NCI-H2196 treated with DMSO at 0.1 percent for 48 hours (cell line): Measurements from ENCODE around the gene MN1.

Experiments
- DNase-seq: peaks from one replicate; lab custom pipeline; 2025; ENCODE audit not compliant: unreplicated experiment; lab: John Stamatoyannopoulos, UW

MN1 gene

DNA sequence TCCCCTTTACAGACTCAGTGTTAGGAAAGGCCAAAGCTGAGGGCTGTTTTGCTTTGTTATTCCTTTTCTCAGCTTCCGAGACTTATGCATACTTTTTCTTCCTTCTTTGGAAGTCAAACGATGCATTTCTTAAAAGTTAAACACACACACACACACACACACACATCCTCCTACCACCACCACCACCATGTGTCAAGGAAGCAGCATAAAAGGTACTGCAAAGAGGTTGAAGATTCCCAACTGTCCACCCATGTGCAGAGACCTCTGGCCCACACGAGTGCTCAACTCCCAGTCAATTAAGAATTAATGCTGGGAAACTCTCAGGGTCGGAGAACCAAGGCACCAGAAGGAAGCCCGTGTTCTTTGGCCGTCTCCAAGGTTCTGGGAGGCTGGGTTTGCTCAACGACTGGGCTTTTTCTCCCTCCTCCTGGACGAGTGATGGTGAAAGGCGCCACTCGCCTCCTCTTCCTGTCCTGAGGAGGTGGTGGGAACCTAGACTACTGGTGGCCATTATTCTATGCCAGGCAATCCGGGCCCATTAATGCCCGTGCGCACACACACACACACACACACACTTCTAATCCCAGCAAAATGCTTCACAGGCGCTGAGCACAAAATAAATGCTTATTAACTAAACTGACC is 15.1 kb downstream of the MN1 start:
- DNase-seq = no peak

DNA sequence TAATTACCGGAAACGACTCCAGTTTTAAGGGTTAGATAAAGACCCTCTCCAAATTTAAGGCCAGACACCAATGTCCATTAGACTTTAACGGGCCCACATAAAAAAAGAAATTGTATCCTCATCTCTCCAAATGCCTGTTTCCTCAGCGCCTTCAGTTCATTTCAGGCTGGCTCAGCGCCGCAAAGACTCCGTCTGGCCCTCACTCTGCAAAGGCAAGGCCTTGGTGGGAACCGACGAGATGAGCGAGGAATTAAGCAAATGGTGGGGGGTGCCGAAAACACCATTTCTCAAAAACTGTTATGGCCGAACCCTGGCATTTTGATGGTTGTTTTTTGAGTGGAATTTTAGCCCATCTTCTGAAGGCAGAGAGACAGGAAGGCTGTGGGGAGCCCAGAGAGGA is 15.7 kb downstream of the MN1 start:
- DNase-seq = no peak

DNA sequence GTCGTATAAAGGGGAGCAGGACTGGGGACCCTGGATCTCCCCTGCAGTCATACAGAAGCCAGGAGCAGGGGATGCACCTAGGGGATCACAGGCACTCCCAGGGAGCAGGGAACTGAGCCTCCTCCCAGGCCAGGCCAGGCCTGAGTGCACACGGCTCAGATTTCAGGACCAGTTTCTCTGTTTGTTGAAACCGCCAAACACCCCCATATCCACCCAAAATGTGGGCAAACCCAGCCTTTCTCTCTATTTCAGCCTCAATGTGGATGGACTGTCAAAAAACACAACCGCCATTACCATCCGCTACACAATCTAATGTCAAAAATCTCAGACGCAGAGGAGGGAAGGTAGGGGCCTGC is 17.5 kb downstream of the MN1 start:
- DNase-seq = no peak

DNA sequence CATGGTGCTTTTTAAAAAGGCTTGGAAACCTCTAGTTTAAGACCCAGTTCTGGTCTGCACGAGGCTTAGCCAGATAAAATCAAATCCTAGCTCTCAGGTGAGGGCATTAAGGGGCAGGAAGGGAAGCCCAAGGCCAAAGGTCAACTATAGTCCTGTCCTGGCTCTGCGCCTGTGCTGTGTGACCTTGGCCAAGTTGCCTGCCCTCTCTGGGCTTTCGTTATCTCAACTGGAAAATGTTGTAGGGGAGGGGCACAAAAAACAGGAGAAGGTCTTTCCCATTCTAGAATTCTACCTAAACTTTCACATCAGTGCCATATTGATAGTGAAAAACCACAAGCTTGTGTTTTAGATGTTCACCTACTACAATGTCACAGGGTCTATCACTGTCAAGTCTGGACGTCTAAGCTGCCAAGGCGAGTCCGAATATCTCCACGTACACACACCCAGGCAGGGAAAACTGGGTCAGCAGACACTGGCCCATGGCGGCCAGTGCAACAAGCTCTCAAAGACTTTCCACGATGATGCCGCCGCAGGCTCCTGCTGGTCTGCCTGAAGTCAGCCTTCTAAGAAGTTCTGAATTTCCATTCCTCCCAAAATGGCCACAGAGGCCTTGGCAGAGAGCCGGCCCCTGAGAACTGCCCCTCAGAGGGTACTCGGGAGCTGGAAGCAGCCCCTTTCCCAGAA is 18.0 kb downstream of the MN1 start:
- DNase-seq = no peak

DNA sequence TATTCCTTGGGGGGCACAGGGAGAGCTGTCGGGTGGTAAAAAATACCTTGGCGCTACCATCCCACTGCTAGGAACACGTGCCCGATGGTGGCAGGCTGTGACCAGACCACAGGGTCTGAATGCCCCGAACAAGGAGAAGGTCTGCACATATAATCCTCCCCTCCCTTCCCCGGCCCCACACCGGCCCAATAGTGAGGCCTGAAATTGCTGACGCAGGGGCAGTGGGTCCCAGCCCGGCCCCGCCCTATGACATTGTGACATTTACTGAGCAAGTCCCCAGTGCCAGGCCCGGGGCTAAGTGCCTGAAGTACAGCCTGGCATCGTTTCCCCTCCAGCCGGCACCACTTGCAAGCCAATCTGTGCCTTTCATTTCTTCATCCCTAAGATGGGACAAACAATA is 19.5 kb downstream of the MN1 start:
- DNase-seq = no peak

DNA sequence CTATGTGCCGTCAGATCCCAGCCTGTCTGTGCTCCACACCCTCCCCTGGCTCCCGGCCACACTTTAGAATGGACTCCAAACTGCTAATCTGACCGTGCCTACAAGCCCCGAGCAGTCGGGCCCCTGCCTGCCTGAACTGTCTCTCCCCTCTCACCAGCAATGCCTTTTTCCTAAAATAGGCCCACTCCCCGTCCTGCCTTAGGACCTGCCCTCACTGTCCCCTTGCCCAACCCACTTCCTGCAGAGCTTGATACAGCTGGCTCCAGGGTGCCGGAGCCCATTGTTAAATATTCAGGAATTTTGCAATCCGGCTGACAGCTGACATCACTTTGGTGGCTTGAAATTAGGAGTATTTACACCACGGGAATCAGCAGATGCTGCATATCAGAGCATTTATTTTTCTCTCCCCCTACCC is 21.4 kb downstream of the MN1 start:
- no peak for DNase-seq

DNA sequence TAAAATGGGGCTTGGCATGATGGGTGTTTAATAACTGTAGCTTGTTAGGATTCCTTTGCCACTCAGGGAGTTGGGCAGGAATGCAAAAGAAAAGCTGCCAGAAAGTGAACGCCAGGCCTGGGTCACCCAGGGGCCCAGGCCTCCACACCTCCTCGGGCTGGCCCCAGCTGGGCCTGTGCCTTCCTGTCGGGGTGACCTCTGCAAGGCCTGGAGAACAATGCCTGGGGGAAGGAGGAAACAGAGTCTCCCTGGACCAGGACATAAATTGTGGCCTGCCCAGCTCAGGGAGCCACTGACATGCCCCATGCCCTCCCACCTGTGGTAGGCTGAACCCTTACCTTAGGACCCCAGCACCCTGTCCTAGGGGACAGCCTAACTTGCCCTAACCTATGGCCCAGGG is 21.9 kb downstream of the MN1 start:
- no peak for DNase-seq

DNA sequence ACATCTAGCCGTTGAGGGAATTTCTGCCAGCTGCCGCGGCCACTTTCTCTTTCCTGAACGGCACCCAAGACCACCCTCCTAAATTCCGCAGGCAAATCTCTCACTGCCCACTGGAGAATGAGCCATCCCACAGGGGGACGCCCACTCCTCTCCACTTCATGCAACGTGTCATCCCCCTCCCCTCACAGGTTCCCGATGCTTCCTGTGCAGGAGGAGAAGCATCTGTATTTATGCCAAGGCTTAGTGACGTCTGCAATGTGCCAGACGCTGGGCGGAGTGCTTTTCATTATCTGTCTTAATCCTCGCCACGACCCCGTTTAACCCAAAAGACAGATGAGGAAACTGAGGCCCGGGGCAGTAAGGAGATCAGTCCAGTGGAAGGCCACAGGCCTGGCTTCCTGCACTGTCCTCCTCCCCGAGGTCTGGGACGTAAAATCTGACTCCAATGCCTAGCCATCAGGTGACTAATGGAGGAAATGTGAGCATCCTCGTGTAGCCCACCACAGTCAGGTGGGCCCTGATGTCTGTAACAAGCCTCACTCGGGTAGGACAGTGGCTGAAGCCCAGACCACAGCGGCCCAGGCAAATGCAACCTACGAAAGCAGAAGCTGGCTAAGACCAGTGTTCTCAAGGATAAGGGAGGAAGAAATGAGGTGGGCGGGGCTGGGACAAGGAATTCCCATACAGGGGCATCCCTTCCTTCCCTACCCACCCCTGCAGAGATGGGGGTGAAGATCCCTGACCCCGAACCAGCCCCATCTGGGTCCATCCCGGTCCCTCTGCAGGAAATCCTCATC is 23.1 kb downstream of the MN1 start:
- no peak for DNase-seq

DNA sequence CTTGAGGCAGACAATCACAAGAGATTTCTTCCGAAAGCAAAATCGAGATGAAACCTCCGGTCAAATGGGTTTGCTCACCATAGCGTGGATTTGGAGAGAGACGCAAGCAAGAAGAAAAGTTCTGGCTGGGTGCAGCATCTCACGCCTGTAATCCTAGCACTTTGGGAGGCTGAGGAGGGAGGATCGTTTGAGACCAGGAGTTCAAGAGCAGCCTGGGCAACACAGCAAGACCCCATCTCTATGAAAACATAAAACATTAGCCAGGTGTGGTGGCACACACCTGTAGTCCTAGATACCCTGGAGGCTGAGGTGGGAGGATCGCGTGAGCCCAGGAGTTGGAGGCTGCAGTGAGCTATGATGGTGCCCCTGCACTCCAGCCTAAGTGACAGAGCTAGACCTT is 24.4 kb downstream of the MN1 start:
- DNase-seq = no peak

DNA sequence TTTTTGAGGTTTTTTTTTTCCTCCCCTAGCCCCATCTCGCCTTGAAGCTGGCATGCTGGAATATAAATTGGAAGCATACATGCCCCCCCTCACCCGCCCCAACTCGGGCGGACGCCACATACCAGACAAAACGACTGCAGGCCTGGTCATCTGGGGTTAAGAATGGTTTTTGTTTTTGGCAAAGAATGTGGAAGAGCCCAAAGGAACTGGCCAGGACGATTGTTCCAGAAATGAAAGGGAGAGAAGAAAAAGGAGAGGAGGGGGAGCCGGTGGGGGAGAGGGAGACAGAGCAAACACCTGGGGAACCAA is 25.0 kb downstream of the MN1 start:
- no peak for DNase-seq

DNA sequence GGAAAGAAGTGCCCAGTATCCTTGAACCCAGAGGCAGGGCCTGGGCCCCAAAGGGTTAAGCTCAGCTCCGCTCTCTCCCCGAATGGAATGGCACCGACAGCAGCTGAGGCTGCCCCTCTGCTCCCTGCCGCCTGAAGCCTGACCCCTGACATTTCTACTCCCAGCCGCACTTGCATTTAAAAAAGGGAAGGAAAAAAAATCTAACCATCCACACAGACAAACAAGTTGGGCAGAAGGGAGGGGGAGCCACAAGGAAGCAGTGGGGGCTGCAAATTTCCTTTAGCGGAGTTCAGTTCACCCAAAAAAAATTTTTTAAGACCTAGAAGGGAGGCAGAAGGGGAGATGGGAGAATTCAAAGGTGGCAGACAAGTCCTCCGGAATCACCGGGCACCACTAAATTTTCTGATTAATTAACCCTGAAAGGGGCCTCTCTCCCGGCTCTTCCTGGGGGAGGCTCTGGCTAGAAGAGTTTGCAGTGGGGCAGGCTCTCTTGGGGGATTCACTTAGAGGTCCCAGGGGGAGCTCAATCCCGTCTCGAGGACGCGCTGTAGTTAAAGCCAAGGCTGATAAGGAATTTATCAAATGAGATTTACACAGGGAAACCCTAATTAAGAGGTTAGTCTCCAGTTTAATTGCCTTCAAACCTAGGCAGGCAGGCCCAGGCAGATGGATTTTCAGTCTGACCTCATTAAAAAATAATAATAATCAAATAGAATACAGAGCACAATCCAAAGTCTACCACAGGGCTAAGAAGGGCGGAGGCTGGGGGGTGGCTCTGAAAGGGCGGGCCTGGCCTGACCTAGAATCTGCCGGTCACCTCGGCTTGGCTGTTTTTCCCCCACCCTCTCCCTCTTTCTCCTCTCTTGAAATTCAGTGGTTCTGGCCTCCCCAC is 25.6 kb downstream of the MN1 start:
- no peak for DNase-seq

DNA sequence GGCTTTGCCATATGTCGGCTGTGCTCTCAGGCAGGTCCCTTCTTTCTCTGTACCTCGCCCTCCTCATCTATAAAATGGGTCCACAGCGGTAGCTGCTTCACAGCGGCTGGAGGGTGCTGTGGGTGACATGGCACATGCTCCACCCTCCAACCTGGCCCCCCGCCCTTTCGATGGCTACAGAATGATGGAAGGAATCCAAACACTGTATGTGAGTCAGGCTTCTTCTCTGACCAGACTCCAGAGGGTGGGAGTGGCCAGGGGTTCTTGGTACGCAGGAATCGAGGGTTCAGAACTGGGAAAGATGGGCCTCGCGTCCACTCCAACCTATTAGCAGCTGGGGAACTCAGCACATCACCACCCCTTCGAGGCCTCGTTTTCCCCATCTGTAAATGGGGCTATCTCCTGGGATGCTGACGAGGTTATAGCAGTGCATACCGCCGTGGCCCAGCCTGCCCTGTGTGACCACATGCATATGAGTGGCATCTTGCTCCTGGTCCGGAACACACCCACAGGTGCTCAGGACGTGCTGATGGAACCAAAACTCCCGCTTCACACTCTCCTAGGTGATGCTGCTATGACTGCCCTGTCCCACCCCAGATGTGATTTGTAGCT is 26.4 kb downstream of the MN1 start:
- DNase-seq = no peak

DNA sequence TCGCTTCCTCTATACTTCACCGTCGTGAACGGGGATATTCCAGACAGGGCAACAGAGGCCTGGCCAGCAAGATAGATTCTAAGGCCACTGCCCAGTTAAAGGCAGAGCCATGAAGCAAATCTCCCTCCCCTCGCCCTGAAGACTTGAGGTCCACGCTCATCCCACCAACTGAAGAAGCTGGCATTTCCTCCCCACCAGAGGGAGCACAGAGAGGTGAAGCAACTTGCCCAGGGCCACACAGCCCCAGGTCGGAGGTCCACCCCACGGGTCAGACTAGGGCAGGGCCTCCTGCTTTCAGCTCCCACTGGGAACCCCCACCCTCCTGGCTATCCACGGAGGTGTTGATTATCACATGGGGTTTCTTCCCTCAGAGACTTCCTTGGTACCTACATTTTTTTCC is 27.4 kb downstream of the MN1 start:
- DNase-seq = no peak

DNA sequence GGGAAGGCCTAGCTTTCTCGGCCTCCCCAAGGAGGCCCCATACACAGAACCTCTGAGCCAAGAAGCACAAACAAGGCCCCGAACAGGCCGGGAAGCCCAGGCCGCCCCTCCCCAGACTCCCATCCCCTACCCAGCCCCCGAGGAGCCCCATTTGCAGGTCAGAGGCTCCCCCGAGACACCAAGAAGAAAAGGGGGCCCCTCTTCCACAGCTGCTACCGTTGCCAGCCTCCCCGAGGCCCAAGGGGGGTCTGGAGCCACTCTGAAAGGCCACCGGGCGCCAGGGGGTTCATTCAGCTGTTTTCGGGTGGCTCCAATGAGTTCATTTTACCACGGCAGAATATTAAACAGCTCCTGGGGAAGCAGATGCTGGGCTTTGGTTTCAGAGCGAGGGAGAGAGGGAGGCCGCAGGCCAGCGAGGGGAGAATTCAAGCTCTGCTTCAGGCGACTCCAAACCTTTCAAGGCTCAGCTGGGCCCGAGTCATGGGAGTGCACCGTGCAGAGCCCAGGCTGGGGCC is 28.5 kb downstream of the MN1 start:
- no peak for DNase-seq

DNA sequence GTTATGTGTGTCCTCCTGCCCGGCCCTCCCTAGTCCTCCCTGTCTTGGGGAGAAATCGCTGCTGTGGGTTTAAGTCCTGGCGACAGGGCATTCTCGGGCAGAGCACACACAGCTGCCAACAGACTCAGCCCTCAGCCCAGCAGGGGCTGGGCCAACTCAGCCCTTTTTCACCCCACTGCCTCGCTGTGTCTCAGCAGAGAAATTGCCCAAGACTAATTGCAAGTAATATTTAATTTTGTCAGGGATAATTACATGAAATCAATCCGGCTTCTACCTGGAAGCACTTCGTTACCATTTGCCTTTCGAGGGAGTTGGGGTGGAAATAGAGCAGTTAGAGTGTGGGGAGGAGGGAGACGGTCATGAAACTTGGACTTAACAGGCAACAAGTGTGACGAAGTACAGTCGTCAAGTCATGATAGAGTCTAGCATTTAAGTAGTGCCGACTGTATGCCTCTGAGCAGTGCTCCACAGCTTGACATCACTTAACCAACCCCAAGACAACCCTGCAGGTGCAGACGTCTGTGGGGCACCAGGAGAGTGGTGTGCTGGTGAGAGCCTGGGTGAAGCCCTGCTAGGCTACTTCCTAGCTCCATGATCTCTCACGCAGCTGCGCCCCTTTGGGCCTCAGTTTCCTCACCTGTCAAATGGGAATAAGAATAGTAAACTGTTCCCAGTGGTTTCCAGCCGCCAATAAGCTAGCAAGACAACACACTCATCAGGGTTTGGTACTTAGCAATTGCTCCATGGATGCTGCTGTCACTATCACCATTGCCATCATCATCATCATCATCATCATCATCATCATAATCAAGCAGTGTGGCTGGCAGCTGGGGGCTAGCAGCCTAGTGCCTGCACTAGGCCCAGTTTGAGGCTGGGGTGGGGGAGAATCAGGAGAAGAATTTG is 29.2 kb downstream of the MN1 start:
- no peak for DNase-seq

DNA sequence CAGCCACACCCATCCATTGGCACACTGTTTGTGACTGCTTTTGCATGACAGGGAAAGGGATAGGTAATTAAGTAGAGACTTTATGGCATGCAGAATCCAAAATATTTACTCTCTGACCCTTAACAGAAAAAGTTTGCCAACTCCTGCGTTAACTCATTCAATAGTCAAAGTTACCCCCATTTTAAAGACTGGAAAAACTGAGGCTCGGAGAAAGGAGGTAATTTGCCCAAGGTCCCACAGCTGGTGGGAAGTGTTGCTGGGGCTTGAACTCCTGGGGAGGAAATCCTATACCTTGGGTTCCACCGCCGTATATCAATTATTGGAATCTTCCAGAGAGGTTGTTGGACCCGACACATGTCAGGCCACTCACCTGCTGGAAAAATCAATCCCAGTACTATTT is 29.9 kb downstream of the MN1 start:
- no peak for DNase-seq

DNA sequence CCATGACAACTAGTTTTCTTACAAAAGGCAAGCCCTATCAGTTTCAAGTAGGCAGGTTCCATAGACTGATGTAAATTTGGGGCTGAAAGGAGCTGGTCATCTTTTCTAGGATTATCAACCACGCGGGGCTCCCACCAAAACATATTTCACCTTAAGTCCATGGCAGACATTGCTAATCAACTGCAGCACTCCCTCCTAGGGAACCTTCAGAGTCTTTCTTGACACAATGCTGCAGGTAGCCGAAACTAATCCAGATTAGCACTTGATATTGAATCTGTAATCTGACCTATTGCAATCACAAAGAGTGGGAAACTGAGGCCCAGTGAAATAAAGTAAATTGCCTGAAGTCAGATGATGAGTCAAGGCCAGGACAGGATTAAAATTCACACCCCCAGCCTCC is 32.5 kb downstream of the MN1 start:
- no peak for DNase-seq

DNA sequence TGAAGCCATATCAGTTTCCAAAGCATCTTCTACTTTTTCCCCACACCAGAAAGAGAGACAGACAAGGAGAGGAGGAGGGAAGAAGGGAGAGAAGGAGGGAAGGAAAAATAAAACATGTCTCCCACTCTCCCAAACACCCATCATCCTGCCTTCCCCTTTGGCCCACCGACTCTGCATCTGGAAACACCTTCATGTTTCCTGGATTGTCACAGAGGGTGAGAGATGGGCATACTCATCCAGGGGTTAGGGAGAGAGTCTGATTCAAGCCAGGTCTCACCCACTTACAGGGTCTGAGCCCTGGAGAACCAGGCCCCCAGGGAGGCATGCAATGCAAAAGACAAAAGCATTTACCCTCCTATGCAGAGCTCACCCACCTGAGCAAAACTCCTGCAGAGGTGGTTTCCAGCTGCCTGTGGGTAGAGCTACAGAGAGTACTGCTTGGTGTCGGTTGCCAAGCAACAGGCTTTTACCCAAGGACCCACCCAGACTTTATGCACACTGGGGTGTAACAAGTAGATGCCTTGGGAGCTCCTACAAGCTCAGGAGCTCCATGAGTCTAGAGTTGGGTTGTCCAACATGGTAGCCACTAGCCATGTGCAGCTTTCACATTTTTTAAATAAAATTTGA is 33.4 kb downstream of the MN1 start:
- no peak for DNase-seq

DNA sequence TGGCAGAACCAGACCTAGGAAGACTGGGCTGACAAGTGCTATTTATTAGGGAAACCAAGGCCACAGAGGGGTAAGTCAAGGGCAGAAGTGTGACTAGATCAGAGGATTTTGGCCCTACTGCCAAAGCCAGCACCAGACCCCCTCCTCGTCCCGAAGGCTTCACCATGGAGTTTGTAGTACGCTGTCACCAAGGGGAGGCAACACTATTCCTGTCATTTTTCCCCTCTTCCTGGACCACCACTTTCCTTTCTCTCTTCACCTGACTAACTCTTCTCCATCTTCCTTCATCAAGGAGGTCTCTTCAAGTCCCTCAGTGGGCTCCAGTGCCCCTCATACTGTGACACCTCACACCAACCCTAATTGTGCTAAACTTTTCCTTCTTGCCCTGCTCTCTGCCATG is 34.9 kb downstream of the MN1 start:
- DNase-seq = no peak
